ENCODE data around the gene DOCK9.

Gene DOCK9

GRCh38 chr13:98751861-98752466 is 225.9 kb downstream of the DOCK9 start:
- no peak for DNase-seq (ENCODE audit: low read depth in 2 of 2, low spot score in 1 of 2)

GRCh38 chr13:98751367-98751782 is 226.5 kb downstream of the DOCK9 start:
- no peak for DNase-seq (ENCODE audit: low read depth in 2 of 2, low spot score in 1 of 2)

- DNase-seq (ENCODE audit: low read depth in 2 of 2, low spot score in 1 of 2) = no peak
Measured at GRCh38 chr13:98749501-98749900, 228.4 kb downstream of the DOCK9 start.

- no peak for DNase-seq (ENCODE audit: low read depth in 2 of 2, low spot score in 1 of 2)
Measured at GRCh38 chr13:98746968-98747367, 230.9 kb downstream of the DOCK9 start.
